IPS DF 6.9 (cell line): ENCODE results near the gene RBM28.

ENCODE experiments used
- DNase-seq: peaks from one replicate; pipeline ENCODE4 v3.0.0-alpha.2; 2013; ENCODE audit warnings: low read depth, low spot score
- H3K27ac ChIP-seq: one replicate; pipeline ENCODE4 v1.5.1; 2013; ENCODE audit warnings: low read length, control low read depth
- H3K27me3 ChIP-seq: 2 replicates; pipeline ENCODE4 v1.6.1; 2013; ENCODE audit warnings: mild to moderate bottlenecking, low read length; ENCODE audit not compliant: control insufficient read depth, insufficient read depth
- H3K36me3 ChIP-seq: 2 replicates; pipeline ENCODE4 v1.6.1; 2013; ENCODE audit warnings: low read length; ENCODE audit not compliant: control insufficient read depth, insufficient read depth
- H3K4me1 ChIP-seq: 2 replicates; pipeline ENCODE4 v1.6.1; 2013; ENCODE audit warnings: low read length; ENCODE audit not compliant: control insufficient read depth, insufficient read depth
- H3K4me3 ChIP-seq: 2 replicates; pipeline ENCODE4 v1.5.1; 2013; ENCODE audit warnings: mild to moderate bottlenecking, low read length
- H3K9me3 ChIP-seq: 2 replicates; pipeline ENCODE4 v1.6.1; 2013; ENCODE audit warnings: low read length, inconsistent platforms; ENCODE audit not compliant: control insufficient read depth, insufficient read depth
- WGBS: extraction: QIAGEN DNeasy Blood & Tissue Kit; methylation state at CpG from one replicate; pipeline ENCODE4 v1.1.7; 2013; ENCODE audit warnings: mixed read lengths, missing lambda C conversion rate; ENCODE audit not compliant: insufficient read length, insufficient coverage; 5-methylcytosine and 5-hydroxymethylcytosine counted together

RBM28 gene

DNA sequence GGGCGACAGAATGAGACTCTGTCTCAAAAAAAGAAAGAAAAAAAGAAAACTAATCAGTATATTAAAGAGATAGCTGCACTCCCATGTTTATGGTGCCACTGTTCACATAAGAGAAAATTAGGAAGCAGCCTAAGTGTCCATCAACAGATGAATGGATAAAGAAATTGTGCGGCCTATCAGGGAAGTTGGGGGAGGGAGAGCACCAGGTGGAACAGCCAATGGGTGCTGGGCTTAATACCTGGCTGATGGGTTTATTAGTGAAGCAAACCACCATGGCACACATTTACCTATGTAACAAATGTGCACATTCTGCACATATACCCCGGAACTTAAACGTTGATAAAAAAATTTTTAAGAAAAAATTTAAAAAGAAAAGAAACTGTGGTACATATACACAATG lies 26.8 kb upstream of the RBM28 start:
- H3K9me3 ChIP-seq: no peaks in the 10 kb centered on the region
- WGBS: no CpG with 5 or more reads among the region's 4 CpGs
- peaks cover 5% of the 10 kb centered on the region; the same call in 1 of the 2 replicates for H3K27me3 ChIP-seq
- DNase-seq: no peak
- no peak overlapping the region for H3K4me3 ChIP-seq
- no peaks in the 10 kb centered on the region for H3K4me1 ChIP-seq
- H3K27ac ChIP-seq: no peak overlapping the region
- no peaks in the 10 kb centered on the region for H3K36me3 ChIP-seq

DNA sequence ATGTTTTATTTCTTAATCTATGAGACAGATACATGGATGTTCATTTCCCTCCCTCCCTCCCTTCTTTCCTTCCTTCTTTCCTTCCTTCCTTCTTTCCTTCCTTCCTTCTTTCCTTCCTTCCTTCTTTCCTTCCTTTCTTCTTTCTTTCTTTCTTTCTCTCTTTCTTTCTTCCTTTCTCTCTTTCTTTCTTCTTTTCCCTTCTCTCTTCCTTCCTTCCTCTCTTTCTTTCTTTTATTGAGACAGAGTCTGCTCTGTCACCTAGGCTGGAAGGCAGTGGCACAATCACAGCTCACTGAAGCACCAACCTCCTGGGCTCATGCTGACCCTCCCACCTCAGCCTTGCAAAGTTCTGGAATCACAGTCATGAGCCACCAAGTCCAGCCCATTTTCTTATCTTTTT lies 23.3 kb upstream of the RBM28 start:
- Histone ChIP-seq H3K9me3 (no peaks in the 10 kb centered on the region), H3K4me1 (0 out of 2 replicates have a peak, but pooled peaks cover 1% of the 10 kb centered on the region), H3K36me3 (no peaks in the 10 kb centered on the region), H3K27ac (no peak overlapping the region), H3K4me3 (no peak overlapping the region), H3K27me3 (peaks cover 31% of the 10 kb centered on the region)
- DNase-seq: no peak

DNA sequence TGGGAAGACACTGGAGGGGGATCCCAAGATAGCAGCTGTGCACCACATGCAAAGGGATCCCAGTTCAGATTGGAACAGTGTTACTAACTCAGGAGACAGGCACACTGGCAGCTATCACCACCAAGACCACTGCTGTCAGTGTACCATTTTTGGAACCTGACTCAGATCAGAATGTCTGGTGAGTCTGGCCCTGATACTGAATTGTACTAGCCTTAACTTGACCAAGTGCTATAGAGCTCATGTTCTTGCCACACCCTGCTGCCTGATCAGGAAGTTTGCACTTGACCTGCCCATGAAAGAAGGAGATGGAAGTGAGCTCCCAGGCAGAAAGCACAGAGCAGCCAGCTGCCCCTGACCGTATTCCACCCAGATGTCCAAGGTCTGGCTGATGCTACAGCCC lies 22.6 kb upstream of the RBM28 start:
- no peak for DNase-seq
- no CpG with 5 or more reads among the region's 1 CpG for WGBS

DNA sequence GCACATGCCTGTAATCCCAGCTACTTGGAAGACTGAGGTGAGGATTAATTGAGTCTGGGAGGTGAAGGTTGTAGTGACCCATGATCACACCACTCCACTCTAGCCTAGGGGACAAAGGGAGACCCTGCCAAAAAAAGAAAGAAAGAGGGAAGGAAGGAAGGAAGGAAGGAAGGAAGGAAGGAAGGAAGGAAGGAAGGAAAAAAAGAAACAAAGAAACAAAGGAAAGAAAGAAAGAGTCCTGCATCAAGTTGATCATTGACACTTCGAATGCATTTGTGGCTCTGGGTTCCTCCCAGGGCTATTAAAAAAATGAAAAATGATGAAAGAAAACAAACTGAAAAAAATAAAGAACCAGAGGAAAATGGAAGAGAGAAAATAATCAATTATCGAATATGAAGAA lies 21.7 kb upstream of the RBM28 start:
- no CpG with 5 or more reads among the region's 2 CpGs for WGBS
- Histone ChIP-seq H3K4me1 (0 out of 2 replicates have a peak, but pooled peaks cover 1% of the 10 kb centered on the region), H3K36me3 (no peaks in the 10 kb centered on the region), H3K4me3 (no peak overlapping the region), H3K27ac (no peak overlapping the region), H3K9me3 (no peaks in the 10 kb centered on the region), H3K27me3 (peaks cover 42% of the 10 kb centered on the region)
- DNase-seq: no peak

More for the DNA sequence above, 22.6 kb upstream of the RBM28 start:
- no peak overlapping the region for H3K27ac ChIP-seq
- H3K27me3 ChIP-seq: peaks cover 36% of the 10 kb centered on the region
- no peaks in the 10 kb centered on the region for H3K36me3 ChIP-seq
- no peaks in the 10 kb centered on the region for H3K9me3 ChIP-seq
- H3K4me1 ChIP-seq: 0 out of 2 replicates have a peak, but pooled peaks cover 1% of the 10 kb centered on the region
- H3K4me3 ChIP-seq: no peak overlapping the region

- no peak for DNase-seq
- H3K4me1 ChIP-seq: 0 out of 2 replicates have a peak, but pooled peaks cover 3% of the 10 kb centered on the region
- H3K27ac ChIP-seq: no peak overlapping the region
- H3K9me3 ChIP-seq: no peaks in the 10 kb centered on the region
- no peak overlapping the region for H3K4me3 ChIP-seq
- WGBS: no CpG with 5 or more reads among the region's 4 CpGs
- H3K27me3 ChIP-seq: peaks cover 45% of the 10 kb centered on the region
- no peaks in the 10 kb centered on the region for H3K36me3 ChIP-seq
Observed at GRCh38 chr7:128364166-128364870, 20.6 kb upstream of the RBM28 start.

- Histone ChIP-seq H3K27me3 (peaks cover 45% of the 10 kb centered on the region), H3K9me3 (no peaks in the 10 kb centered on the region)
- no peak for DNase-seq
Observed at GRCh38 chr7:128363261-128363721, 19.6 kb upstream of the RBM28 start.

GRCh38 chr7:128362670-128363069 lies 19.0 kb upstream of the RBM28 start:
- no peak overlapping the region for H3K27ac ChIP-seq
- no peak for DNase-seq
- 0 out of 2 replicates have a peak, but pooled peaks cover 3% of the 10 kb centered on the region for H3K4me1 ChIP-seq
- WGBS: no CpG with 5 or more reads among the region's 4 CpGs
- no peak overlapping the region for H3K4me3 ChIP-seq
- no peaks in the 10 kb centered on the region for H3K9me3 ChIP-seq
- H3K36me3 ChIP-seq: no peaks in the 10 kb centered on the region
- H3K27me3 ChIP-seq: peaks cover 45% of the 10 kb centered on the region

More at GRCh38 chr7:128363261-128363721, 19.6 kb upstream of the RBM28 start:
- H3K4me1 ChIP-seq: 0 out of 2 replicates have a peak, but pooled peaks cover 3% of the 10 kb centered on the region
- WGBS: no CpG with 5 or more reads among the region's 6 CpGs
- H3K4me3 ChIP-seq: no peak overlapping the region
- H3K27ac ChIP-seq: no peak overlapping the region
- H3K36me3 ChIP-seq: no peaks in the 10 kb centered on the region

- Histone ChIP-seq H3K36me3 (no peaks in the 10 kb centered on the region), H3K27ac (no peak within 1 kb of the TSS), H3K9me3 (no peaks in the 10 kb centered on the region), H3K4me3 (peak within 1 kb of the TSS; percentile 40; the same call in 1 of the 2 replicates), H3K4me1 (0 out of 2 replicates have a peak, but pooled peaks cover 4% of the 10 kb centered on the region), H3K27me3 (peaks cover 45% of the 10 kb centered on the region)
- no CpG with 5 or more reads among the region's 88 CpGs for WGBS
- no peak for DNase-seq
Observed at GRCh38 chr7:128361411-128362379, 18.0 kb upstream of the RBM28 start, which contains the start of gene PRRT4. TSS of gene PRRT4 (minus strand) at chr7:128361690.

DNA sequence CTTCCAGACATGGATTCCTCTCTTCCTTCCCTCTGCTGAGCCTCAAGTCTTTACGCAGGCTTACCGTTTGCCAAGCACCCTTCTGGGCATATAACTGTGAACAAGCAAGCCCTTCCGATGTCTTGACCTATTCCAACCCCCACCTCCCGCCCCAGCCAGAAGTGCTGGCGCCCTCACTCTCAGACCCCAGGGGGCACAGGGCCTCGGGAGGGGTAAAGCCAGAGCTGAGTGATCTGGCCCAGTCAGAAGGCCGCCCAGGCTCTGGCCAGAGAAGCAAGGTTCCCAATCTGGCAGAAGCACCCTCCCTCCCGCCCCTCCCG lies 16.6 kb upstream of the RBM28 start:
- Histone ChIP-seq H3K36me3 (no peaks in the 10 kb centered on the region), H3K4me1 (0 out of 2 replicates have a peak, but pooled peaks cover 4% of the 10 kb centered on the region), H3K27ac (no peak overlapping the region), H3K27me3 (peaks cover 39% of the 10 kb centered on the region), H3K9me3 (no peaks in the 10 kb centered on the region), H3K4me3 (no peak overlapping the region)
- no peak for DNase-seq
- WGBS: no CpG with 5 or more reads among the region's 9 CpGs

DNA sequence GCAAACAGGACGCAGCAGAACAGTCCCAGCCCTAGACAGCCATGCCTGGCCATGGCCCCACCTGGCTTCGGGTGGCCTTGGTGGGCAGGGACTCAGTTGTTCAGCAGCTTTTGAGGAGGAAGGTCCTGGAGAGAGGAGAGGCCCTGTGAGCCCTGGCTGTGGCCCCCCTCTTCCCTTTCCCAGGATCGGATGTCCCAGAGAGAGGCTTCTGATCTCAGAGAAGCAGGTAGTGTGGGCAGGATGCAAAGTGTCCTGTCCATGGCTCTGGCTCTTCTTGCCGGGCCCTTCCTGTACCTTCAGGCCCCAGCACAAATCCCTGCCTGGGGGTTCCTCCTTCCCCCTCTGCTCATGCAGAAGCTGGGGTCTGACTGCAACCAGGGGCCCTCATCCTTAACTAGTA lies 16.2 kb upstream of the RBM28 start:
- Histone ChIP-seq H3K4me3 (no peak overlapping the region), H3K4me1 (0 out of 2 replicates have a peak, but pooled peaks cover 4% of the 10 kb centered on the region), H3K27me3 (peaks cover 37% of the 10 kb centered on the region), H3K36me3 (no peaks in the 10 kb centered on the region), H3K27ac (no peak overlapping the region), H3K9me3 (no peaks in the 10 kb centered on the region)
- no peak for DNase-seq
- no CpG with 5 or more reads among the region's 4 CpGs for WGBS
